ENCODE data around the gene CLCN6. TPM values are rescaled to one million over a fixed set of nuclear protein-coding genes. Genes with fewer than 3 reads are reported as not detected.

CLCN6 gene
- total and polyA plus RNA-seq, 2 donors (not counting 1 experiment from before 2014, with no cell fraction given), result 35.0 to 99.8 TPM

GRCh38 chr1:11888877-11889208, 82.9 kb downstream of the CLCN6 start:
- no peak overlapping the region for H3K4me3 Mint-ChIP-seq
- H4K20me1 ChIP-seq (ENCODE audit: control insufficient read depth, insufficient read depth, low read length, poor library complexity, severe bottlenecking), result no peaks in the 10 kb centered on the region
- intact Hi-C loops (cut with micrococcal nuclease), result no loop called here
- H3K4me3 ChIP-seq (ENCODE audit: control extremely low read depth in 1 of 5, extremely low read depth in 1 of 5, insufficient read depth in 1 of 5, low read depth in 2 of 5, low read length in 4 of 5), result no peak overlapping the region
- DNase-seq (no peak), ATAC-seq (ENCODE audit: low read depth) (no peak)
- H3K9ac ChIP-seq (ENCODE audit: low read length), result no peak overlapping the region
- TF ChIP-seq CTCF (IDR thresholded peaks at IDR 0.05), result no peak
- no peak for TF ChIP-seq EZH2 (IDR thresholded peaks at IDR 0.05; ENCODE audit: borderline replicate concordance, insufficient read depth, low read depth, low read length, poor library complexity, severe bottlenecking)
- H3K27me3 Mint-ChIP-seq, result peaks cover 3% of the 10 kb centered on the region
- H3K36me3 ChIP-seq (replicated peaks in 1 of 2; ENCODE audit: control extremely low read depth in 1 of 2, control insufficient read depth in 1 of 2, extremely low read depth in 1 of 2, insufficient read depth in 2 of 2, low read length in 1 of 2), result no peaks in the 10 kb centered on the region
- no peaks in the 10 kb centered on the region for H3K27me3 ChIP-seq (replicated peaks in 1 of 4; ENCODE audit: control extremely low read depth in 1 of 4, control insufficient read depth in 3 of 4, insufficient read depth in 4 of 4, low read length in 3 of 4)
- ChIA-PET CTCF (no interaction called here), POLR2A (no interaction called here)
- no peak overlapping the region for H3K27ac ChIP-seq (ENCODE audit: low read length in 2 of 2)
- H2AFZ ChIP-seq (ENCODE audit: insufficient read depth, low read depth, low read length, poor library complexity, severe bottlenecking), result no peak overlapping the region
- H3K9me3 ChIP-seq (ENCODE audit: control extremely low read depth in 1 of 3, control insufficient read depth in 2 of 3, insufficient read depth in 1 of 3, low read length in 2 of 3), result no peaks in the 10 kb centered on the region
- no peak overlapping the region for H3K4me2 ChIP-seq (replicated peaks; ENCODE audit: low read depth, low read length, poor library complexity, severe bottlenecking)
- no peaks in the 10 kb centered on the region for H3K4me1 Mint-ChIP-seq
- H3K4me1 ChIP-seq (ENCODE audit: control insufficient read depth in 2 of 2, insufficient read depth in 2 of 2, low read length in 2 of 2), result no peaks in the 10 kb centered on the region
- 56% methylated on average over 3 of the region's 3 CpGs for WGBS (ENCODE audit: insufficient coverage)
- H3K27ac Mint-ChIP-seq, result no peak overlapping the region
- no peaks in the 10 kb centered on the region for H3K9me3 Mint-ChIP-seq (ENCODE audit: insufficient read depth)
- no peaks in the 10 kb centered on the region for H3K79me2 ChIP-seq (ENCODE audit: control insufficient read depth, insufficient read depth, low read length)

- 89% methylated on average over 5 of the region's 6 CpGs for WGBS (ENCODE audit: insufficient coverage)
- Histone ChIP-seq H3K79me2 (ENCODE audit: control insufficient read depth, insufficient read depth, low read length) (no peaks in the 10 kb centered on the region), H3K4me2 (replicated peaks; ENCODE audit: low read depth, low read length, poor library complexity, severe bottlenecking) (no peak overlapping the region), H3K4me1 (ENCODE audit: control insufficient read depth in 2 of 2, insufficient read depth in 2 of 2, low read length in 2 of 2) (no peaks in the 10 kb centered on the region), H3K36me3 (replicated peaks in 1 of 2; ENCODE audit: control extremely low read depth in 1 of 2, control insufficient read depth in 1 of 2, extremely low read depth in 1 of 2, insufficient read depth in 2 of 2, low read length in 1 of 2) (no peaks in the 10 kb centered on the region), H3K9ac (ENCODE audit: low read length) (no peak overlapping the region), H3K27ac (ENCODE audit: low read length in 2 of 2) (no peak overlapping the region), H4K20me1 (ENCODE audit: control insufficient read depth, insufficient read depth, low read length, poor library complexity, severe bottlenecking) (no peaks in the 10 kb centered on the region), H3K4me3 (ENCODE audit: control extremely low read depth in 1 of 5, extremely low read depth in 1 of 5, insufficient read depth in 1 of 5, low read depth in 2 of 5, low read length in 4 of 5) (no peak overlapping the region), H2AFZ (ENCODE audit: insufficient read depth, low read depth, low read length, poor library complexity, severe bottlenecking) (no peak overlapping the region), H3K27me3 (replicated peaks in 1 of 4; ENCODE audit: control extremely low read depth in 1 of 4, control insufficient read depth in 3 of 4, insufficient read depth in 4 of 4, low read length in 3 of 4) (peaks cover 0 to 7% (median 0%) of the 10 kb centered on the region in 4 experiments), H3K9me3 (ENCODE audit: control extremely low read depth in 1 of 3, control insufficient read depth in 2 of 3, insufficient read depth in 1 of 3, low read length in 2 of 3) (no peaks in the 10 kb centered on the region)
- Mint-ChIP-seq H3K9me3 (ENCODE audit: insufficient read depth) (no peaks in the 10 kb centered on the region), H3K4me1 (no peaks in the 10 kb centered on the region), H3K4me3 (no peak overlapping the region), H3K27ac (no peak overlapping the region), H3K27me3 (peaks cover 6% of the 10 kb centered on the region)
- ATAC-seq (ENCODE audit: low read depth) (no peak), DNase-seq (no peak)
- ChIA-PET CTCF (interaction anchor here (0.6 to 4.2 kb wide), 8 partner anchors 37 to 854 kb away, joined by 3 to 36 read pairs (median 4); no protein-coding TSS in a partner anchor), POLR2A (interaction anchor here (0.7 kb wide), 1 partner anchor 599 kb away, joined by 3 read pairs; no protein-coding TSS in a partner anchor)
- TF ChIP-seq EZH2 (IDR thresholded peaks at IDR 0.05; ENCODE audit: borderline replicate concordance, insufficient read depth, low read depth, low read length, poor library complexity, severe bottlenecking) (no peak), CTCF (IDR thresholded peaks at IDR 0.05) (no peak)
- intact Hi-C loops (cut with micrococcal nuclease), result loop anchor here (5.0 kb wide), 1 partner anchor 239 kb away; the partner anchor contains the start of genes FBXO2 and FBXO44
These were observed 85.6 kb downstream of the CLCN6 start for GRCh38 chr1:11891433-11892186.

All from B cell (primary cell).